ENCODE measurements around the gene ADAMTSL2. TPM values are rescaled to one million over a fixed set of nuclear protein-coding genes. Genes with fewer than 3 reads are reported as not detected.
A peak's percentile ranks its signal among the peaks of the same experiment; 100 is the strongest.

The ADAMTSL2 gene
- total RNA-seq, 1 donor from 2014 or later = 9.5 TPM

- ATAC-seq (peak; percentile 87), DNase-seq (ENCODE audit: missing footprints) (peak; percentile 87)
- intact Hi-C loops (cut with DNase I) = no loop called here
Observed at GRCh38 chr9:133514460-133515239, 19.9 kb upstream of the ADAMTSL2 start.

- intact Hi-C loops (cut with DNase I) = no loop called here
- DNase-seq (ENCODE audit: missing footprints) (peak; percentile 44), ATAC-seq (no peak)
Observed at GRCh38 chr9:133515240-133515610, 19.3 kb upstream of the ADAMTSL2 start.

GRCh38 chr9:133515615-133516255 lies 18.8 kb upstream of the ADAMTSL2 start:
- intact Hi-C loops (cut with DNase I) = no loop called here
- DNase-seq (ENCODE audit: missing footprints) (peak; percentile 30), ATAC-seq (no peak)

- ATAC-seq = no peak
- peak; percentile 27 for DNase-seq (ENCODE audit: missing footprints)
- intact Hi-C loops (cut with DNase I) = no loop called here
Observed at GRCh38 chr9:133516256-133516960, 18.1 kb upstream of the ADAMTSL2 start.

GRCh38 chr9:133516961-133517350 lies 17.5 kb upstream of the ADAMTSL2 start:
- intact Hi-C loops (cut with DNase I) = no loop called here
- DNase-seq (ENCODE audit: missing footprints) = peak; percentile 3

GRCh38 chr9:133517711-133518110 lies 16.8 kb upstream of the ADAMTSL2 start:
- no peak for ATAC-seq

More at GRCh38 chr9:133516961-133517350, 17.5 kb upstream of the ADAMTSL2 start:
- ATAC-seq = no peak

GRCh38 chr9:133518200-133518599 lies 16.3 kb upstream of the ADAMTSL2 start:
- intact Hi-C loops (cut with DNase I) = no loop called here
- DNase-seq (ENCODE audit: missing footprints) (peak; percentile 16), ATAC-seq (no peak)

More at GRCh38 chr9:133517711-133518110, 16.8 kb upstream of the ADAMTSL2 start:
- intact Hi-C loops (cut with DNase I) = no loop called here
- DNase-seq (ENCODE audit: missing footprints) = peak; percentile 27

GRCh38 chr9:133518706-133519449 lies 15.6 kb upstream of the ADAMTSL2 start:
- intact Hi-C loops (cut with DNase I) = no loop called here
- DNase-seq (ENCODE audit: missing footprints) = peak; percentile 17
- no peak for ATAC-seq

- ATAC-seq (no peak), DNase-seq (ENCODE audit: missing footprints) (no peak)
- intact Hi-C loops (cut with DNase I) = no loop called here
Observed at GRCh38 chr9:133519693-133520092, 14.8 kb upstream of the ADAMTSL2 start.

GRCh38 chr9:133520121-133520835 lies 14.2 kb upstream of the ADAMTSL2 start:
- intact Hi-C loops (cut with DNase I) = no loop called here
- DNase-seq (ENCODE audit: missing footprints) = peak; percentile 58
- no peak for ATAC-seq

- intact Hi-C loops (cut with DNase I) = no loop called here
- no peak for ATAC-seq
- DNase-seq (ENCODE audit: missing footprints) = peak; percentile 57
Observed at GRCh38 chr9:133521122-133522072, 13.1 kb upstream of the ADAMTSL2 start.

GRCh38 chr9:133522073-133522910 lies 12.2 kb upstream of the ADAMTSL2 start:
- ATAC-seq = no peak
- DNase-seq (ENCODE audit: missing footprints) = peak; percentile 52
- intact Hi-C loops (cut with DNase I) = no loop called here

- no peak for ATAC-seq
Observed at GRCh38 chr9:133523106-133523505, 11.4 kb upstream of the ADAMTSL2 start.

GRCh38 chr9:133524146-133524545 lies 10.4 kb upstream of the ADAMTSL2 start:
- peak; percentile 46 for DNase-seq (ENCODE audit: missing footprints)
- intact Hi-C loops (cut with DNase I) = no loop called here
- ATAC-seq = no peak

More at GRCh38 chr9:133523106-133523505, 11.4 kb upstream of the ADAMTSL2 start:
- intact Hi-C loops (cut with DNase I) = no loop called here
- peak; percentile 40 for DNase-seq (ENCODE audit: missing footprints)

GRCh38 chr9:133524679-133525228 lies 9.8 kb upstream of the ADAMTSL2 start, which contains the start of gene MYMK:
Gene MYMK, minus strand, starts transcription at chr9:133524959. Its CDS starts 115 bp downstream, at chr9:133524844.
- intact Hi-C loops (cut with DNase I) = no loop called here
- DNase-seq (ENCODE audit: missing footprints) = peak; percentile 57
- ATAC-seq = no peak

GRCh38 chr9:133525677-133526076 lies 8.8 kb upstream of the ADAMTSL2 start:
- peak; percentile 37 for DNase-seq (ENCODE audit: missing footprints)
- ATAC-seq = no peak
- intact Hi-C loops (cut with DNase I) = no loop called here
